Measurements from ENCODE around the gene ATXN7L1.
"Not testable (repeated sequence)": the region's sequence is repeated elsewhere in the genome, so short reads cannot be mapped to it uniquely, and the experiment has no call there.

The ATXN7L1 gene

DNA sequence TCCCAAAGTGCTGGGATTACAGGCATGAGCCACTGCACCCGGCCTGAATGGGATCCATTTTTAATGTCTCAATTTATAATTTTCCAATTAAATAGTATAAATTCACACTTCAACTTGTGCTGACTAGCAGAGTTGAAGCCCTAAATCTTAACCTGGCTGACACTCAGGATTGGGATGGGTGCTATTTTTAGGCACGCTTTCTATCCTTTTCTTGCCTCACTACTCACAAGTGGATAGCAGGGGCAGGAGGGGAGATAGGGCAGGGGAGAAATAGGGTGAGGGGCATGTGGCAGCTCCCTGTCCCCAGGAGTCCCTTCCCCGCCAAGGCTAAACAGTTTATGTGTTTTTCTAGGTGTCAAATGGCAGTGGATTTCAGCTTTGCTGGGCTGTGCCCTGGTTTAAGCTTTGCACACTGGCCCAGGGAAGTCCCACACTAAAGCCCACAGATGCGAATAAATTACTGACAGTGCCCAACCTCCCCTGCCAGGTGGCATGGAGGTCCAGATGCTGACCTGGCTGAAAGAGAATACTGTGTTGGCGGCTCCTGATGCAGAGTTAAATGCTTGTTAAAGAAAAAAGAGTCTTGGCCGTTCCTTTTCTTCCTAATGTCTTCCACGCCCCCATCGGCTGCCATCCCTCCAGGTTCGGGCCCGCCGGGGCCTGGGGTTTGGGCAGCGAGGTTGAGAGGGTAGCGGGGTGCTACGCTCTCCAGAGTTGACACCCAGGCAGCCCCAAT lies 259.0 kb downstream of the ATXN7L1 start:
- no peak for DNase-seq (ENCODE audit: low read depth, low spot score)

- no peak for DNase-seq (ENCODE audit: low read depth, low spot score)
Measured at GRCh38 chr7:105614341-105614840, 262.0 kb downstream of the ATXN7L1 start.

DNA sequence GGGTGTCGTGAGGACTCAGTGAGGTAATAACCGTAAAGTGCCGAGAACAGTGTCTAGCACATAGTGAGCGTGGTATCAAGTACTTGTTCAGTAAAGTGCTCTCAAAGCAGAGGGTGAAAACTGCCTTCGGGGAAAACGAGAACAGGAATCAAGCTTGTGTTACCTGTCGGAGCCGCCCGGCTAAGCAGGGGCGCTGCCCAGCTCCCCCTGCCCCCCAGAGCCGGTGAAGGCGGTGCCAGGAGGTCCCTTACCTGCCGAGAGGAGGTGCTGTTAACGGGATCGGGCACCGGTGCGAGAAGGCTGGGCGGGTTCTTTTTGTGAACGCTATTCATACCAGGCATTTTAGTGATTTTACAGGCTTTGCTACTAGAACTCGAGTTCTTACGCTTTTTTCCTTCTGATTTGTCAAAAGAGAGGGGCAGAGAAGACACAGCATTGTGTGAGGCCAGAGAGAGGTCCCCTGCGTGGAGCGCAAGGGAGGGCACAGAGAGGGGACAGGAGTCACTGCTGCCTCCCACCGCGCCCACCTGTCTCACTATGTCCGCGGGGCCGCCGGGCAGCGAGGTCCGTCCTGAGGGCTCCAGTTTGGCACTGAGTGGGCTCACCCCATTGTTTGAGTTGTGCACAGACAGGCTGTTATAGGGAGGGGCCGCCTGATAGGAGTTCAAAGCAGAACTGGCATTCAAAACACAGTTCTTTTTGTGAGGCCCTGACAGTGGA lies 262.6 kb downstream of the ATXN7L1 start:
- DNase-seq (ENCODE audit: low read depth, low spot score): no peak

GRCh38 chr7:105612806-105613205 lies 263.6 kb downstream of the ATXN7L1 start:
- no peak for DNase-seq (ENCODE audit: low read depth, low spot score)

DNA sequence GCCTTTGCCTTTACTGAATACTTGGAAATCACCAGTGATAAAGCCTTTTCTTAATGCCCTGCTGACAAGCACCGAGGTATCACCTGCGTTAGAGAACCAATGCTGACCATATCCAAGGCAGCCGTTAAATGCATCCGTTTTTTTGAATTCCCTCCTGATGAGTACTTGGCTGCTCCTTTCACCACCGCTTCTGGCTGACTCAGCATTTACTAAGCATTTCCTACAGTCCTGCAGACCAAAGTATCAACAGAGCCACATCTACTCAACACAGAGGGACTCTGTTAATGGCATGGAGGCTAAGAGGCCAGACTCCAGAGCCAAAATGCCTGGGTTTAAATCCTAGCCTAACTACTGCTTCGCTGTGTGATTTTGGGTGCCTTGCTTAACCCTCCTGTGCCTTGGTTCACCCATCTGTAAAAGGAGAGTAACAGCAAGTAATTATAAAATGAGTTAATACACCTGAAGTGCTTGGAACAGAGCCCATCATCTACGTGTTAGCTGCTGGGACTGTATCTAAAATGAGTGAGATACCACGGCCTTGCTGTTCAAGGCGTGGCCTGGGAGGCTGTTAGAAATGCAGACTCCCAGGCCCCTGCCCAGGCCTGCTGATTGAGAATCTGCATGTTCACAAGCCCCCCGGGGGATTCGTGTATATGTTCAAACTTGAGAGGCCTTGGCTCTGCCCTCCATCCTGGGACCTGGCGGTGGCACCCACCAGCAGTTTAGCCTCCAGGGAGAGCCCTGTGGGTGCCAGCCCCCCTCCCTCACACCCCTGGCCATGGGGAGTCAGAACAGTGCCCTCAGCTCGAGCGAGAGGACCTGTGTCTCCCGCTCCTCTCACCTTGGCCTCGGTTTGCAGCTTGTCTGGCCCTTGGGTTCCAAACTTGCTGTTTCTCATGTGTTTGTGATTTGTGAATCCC lies 264.3 kb downstream of the ATXN7L1 start:
- DNase-seq (ENCODE audit: low read depth, low spot score): no peak

GRCh38 chr7:105610165-105610930 lies 266.1 kb downstream of the ATXN7L1 start:
- DNase-seq (ENCODE audit: low read depth, low spot score): no peak

- no peak for DNase-seq (ENCODE audit: low read depth, low spot score)
Measured at GRCh38 chr7:105602325-105603305, 273.8 kb downstream of the ATXN7L1 start.

GRCh38 chr7:105600720-105601550 lies 275.5 kb downstream of the ATXN7L1 start:
- peak; percentile 75 for DNase-seq (ENCODE audit: low read depth, low spot score)

GRCh38 chr7:105599551-105599950 lies 276.8 kb downstream of the ATXN7L1 start:
- no peak for DNase-seq (ENCODE audit: low read depth, low spot score)

- not testable (repeated sequence) for DNase-seq (ENCODE audit: low read depth, low spot score)
Measured at GRCh38 chr7:105599080-105599479, 277.3 kb downstream of the ATXN7L1 start.

DNA sequence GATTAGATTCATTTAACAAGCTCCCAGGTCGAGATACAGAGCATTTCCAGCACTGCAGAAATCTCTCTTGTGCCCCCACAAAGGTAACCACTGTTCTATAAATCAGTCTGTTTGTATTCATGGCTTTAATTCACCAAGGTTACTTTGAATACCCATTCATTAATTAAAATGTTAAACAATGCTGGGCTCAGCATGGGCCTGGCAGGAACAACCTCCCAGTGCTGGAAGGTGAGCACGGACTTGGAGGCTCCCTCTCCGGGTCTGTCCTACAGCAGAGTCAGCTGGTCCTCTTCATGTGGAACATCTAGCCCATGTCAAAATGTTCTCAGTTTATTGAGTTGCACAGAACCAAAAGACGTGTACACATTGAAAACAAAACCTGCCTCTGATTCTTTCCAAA lies 279.5 kb downstream of the ATXN7L1 start:
- no peak for DNase-seq (ENCODE audit: low read depth, low spot score)

GRCh38 chr7:105594034-105594433 lies 282.4 kb downstream of the ATXN7L1 start:
- DNase-seq (ENCODE audit: low read depth, low spot score): no peak

DNA sequence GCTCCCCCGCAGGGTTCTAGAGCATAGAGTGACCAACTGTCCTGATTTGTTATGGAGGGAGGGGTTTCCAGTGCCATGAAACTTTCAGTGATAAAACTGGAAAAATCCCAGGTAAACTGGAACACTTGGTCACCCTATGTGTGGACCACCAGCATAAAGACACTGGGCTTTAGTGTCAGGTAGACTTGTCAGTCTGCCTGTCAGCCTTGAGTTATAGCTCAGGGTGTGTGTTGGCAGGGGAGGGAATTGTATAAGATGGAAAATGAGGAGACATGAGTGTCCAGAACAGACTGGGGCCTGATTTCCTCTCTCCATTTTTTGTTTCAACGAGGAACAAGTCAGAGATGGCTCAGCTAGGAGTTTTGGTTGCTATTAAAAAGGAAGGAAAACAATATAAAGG lies 284.9 kb downstream of the ATXN7L1 start:
- DNase-seq (ENCODE audit: low read depth, low spot score): no peak

GRCh38 chr7:105590793-105591192 lies 285.6 kb downstream of the ATXN7L1 start:
- DNase-seq (ENCODE audit: low read depth, low spot score): no peak

- DNase-seq (ENCODE audit: low read depth, low spot score): peak; percentile 57
Measured at GRCh38 chr7:105589356-105590077, 286.9 kb downstream of the ATXN7L1 start.

GRCh38 chr7:105587909-105588635 lies 288.3 kb downstream of the ATXN7L1 start:
- DNase-seq (ENCODE audit: low read depth, low spot score): peak; percentile 65

- no peak for DNase-seq (ENCODE audit: low read depth, low spot score)
Measured at GRCh38 chr7:105585850-105586500, 290.4 kb downstream of the ATXN7L1 start.

Data from ELF-1 (cell line).